ENCODE data around the gene CDCA4.

CDCA4 gene

DNA sequence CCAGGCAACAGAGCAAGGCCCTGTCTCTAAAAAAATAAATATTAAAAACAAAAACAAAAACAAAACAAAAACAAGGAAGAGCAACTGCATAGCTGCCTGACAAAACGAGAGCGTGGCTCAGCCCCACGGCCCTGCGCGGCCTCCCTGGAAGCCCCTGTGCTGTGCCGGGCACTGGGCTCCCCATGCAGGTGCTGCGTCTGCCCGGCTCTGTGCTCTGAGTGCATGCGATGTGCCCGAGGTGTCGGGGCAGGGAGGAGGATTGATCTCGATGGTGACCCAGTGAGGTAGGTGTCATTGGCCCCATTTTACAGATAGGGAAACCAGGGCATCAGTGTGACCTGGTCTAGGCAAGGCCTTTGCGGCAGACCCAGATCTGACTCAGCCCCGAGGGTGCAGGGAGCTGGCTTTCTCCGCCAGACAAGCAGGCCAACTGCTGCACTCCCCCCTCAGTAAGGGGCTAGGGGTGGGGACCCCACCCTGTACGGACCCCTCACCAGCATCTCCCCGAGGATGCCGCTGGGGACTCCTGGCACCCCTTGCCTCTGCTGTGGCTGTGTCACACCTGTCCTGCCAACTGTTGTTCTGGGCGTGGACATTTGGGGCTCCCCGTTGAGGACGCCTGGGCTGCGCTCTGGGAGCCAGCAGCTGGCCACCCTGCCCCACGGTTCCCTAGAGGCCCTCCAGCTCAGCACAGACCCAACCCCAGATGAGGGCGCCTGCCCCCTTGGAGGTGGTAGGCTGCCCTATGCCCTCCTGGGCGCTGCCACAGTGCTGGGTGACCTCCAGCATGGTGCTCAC, 29.1 kb upstream of the CDCA4 start:
- peaks cover 6% of the 10 kb centered on the region for H3K4me1 ChIP-seq
- no peaks in the 10 kb centered on the region for H3K9me3 ChIP-seq
- H3K27me3 ChIP-seq: no peaks in the 10 kb centered on the region
- no peaks in the 10 kb centered on the region for H3K36me3 ChIP-seq
- no peak for DNase-seq
- no peak overlapping the region for H3K4me3 ChIP-seq (ENCODE audit: low read depth, low read length)
- TF ChIP-seq CTCF (IDR thresholded peaks at IDR 0.05; ENCODE audit: low read depth, low read length): no peak

DNA sequence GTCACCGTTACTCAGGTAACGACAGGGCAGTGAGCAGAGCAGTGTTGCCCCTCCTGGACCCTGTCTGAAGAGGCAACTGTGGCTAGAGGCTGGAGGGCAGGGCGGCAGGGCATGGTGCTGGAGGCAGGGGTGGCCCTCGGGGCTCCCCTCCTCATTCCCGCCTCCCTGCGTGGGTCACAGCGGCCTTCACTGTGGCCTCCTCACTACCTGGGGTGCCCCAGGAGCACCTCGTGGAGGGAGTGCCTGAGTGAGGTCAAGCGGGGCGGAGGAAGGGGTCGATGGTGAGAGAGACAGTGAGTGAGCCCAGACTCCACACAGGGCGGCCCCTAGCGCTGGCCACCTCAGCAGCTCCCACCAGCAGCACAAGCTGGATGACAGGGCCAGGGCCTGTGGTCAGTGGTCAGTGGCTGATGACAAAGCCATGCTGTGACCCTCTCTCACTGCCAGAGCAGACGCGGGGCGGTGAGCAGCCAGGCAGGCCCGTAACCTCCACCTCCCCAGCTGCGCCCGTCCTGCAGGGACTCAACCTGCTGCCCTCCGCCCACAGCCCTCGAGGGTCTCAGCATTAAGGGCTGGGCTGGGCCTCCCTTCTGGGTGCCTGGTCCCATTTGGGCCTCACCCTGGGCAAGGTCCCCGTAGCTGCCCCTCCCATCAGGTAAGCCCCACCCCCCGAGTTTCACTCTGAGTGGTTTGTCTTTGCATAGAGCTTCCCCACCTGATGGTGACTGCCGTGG, 26.6 kb upstream of the CDCA4 start:
- no peaks in the 10 kb centered on the region for H3K27me3 ChIP-seq
- TF ChIP-seq CTCF (IDR thresholded peaks at IDR 0.05; ENCODE audit: low read depth, low read length): no peak
- DNase-seq: no peak
- H3K4me3 ChIP-seq (ENCODE audit: low read depth, low read length): no peak overlapping the region
- H3K9me3 ChIP-seq: no peaks in the 10 kb centered on the region
- H3K4me1 ChIP-seq: peaks cover 6% of the 10 kb centered on the region
- H3K36me3 ChIP-seq: no peaks in the 10 kb centered on the region

DNA sequence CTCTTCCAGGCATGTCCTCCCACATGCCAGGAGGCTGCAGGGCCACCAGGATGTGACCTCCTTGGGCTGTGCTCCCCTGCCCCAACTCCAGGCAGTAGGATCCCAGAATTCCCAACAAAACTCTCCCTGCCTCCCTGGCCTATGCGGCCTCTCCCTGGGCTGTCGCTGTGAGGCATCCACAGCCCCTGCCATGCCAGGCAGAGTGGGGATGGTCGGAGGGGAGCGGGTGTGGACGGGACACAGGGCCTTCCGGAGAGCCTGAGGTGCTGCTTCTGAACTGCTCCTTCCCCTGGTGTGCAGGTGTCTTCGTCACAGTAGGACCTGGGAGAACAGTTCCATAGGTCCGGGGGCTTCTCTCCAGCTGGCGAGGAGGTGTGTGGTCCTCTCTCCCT, 26.0 kb upstream of the CDCA4 start:
- Histone ChIP-seq H3K4me1 (peaks cover 6% of the 10 kb centered on the region), H3K9me3 (no peaks in the 10 kb centered on the region), H3K4me3 (ENCODE audit: low read depth, low read length) (no peak overlapping the region), H3K36me3 (no peaks in the 10 kb centered on the region), H3K27me3 (no peaks in the 10 kb centered on the region)
- no peak for TF ChIP-seq CTCF (IDR thresholded peaks at IDR 0.05; ENCODE audit: low read depth, low read length)
- DNase-seq: no peak

DNA sequence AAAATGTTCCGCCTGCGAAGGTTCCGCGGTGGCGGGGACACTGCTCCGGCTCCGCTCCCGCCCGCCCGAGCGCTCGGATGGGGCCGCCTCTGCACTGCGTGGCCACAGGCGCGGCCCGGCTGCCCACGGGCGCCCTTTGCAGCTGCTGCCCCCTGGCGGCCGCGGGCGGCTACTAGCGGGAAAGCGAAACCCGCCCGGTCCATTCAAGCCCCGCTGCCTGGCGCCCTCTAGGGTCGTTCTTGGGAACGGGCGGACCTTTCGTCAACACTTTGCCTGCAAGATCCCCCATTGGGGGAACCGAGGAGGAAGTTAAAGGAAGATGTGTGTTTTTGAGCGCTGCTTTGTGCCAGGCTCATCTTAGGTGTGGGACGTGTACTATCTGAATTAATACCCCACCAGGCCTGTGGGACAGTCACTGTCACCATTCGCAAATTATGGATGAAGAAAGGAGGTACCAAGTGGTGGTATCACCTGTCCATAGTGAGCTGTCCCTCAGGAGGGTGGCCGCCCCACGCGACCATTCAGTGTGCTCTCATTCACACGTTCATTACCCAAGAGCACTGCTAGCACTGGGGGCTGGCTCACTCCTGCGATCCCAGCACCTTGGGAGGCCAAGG, 24.9 kb upstream of the CDCA4 start:
- Histone ChIP-seq H3K4me1 (peaks cover 6% of the 10 kb centered on the region), H3K9me3 (no peaks in the 10 kb centered on the region), H3K36me3 (no peaks in the 10 kb centered on the region), H3K27me3 (no peaks in the 10 kb centered on the region), H3K4me3 (ENCODE audit: low read depth, low read length) (no peak overlapping the region)
- peak; percentile 93 for DNase-seq
- peak; percentile 98 for TF ChIP-seq CTCF (IDR thresholded peaks at IDR 0.05; ENCODE audit: low read depth, low read length)

DNA sequence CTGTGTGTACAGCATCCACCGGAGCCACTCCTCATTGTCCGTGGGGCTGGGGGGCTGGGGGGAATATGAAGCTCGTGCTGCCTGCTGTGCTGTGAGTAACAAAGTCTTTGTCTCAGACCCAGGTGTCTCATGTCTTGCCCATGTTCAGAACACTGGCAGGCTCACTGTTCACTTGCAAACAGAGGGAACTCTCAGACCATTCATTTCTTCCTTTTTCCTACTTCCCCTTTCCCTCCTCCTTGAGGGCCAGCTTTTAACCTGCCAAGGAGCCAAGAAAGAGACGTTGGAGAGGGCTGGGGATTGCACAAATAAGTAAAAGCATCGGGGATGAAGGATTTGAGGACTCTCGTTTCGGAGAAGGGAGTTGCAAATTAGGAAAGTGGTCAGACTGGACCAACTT, 22.8 kb upstream of the CDCA4 start:
- Histone ChIP-seq H3K27me3 (no peaks in the 10 kb centered on the region), H3K36me3 (no peaks in the 10 kb centered on the region), H3K4me1 (no peaks in the 10 kb centered on the region), H3K9me3 (no peaks in the 10 kb centered on the region), H3K4me3 (ENCODE audit: low read depth, low read length) (no peak overlapping the region)
- DNase-seq: no peak
- TF ChIP-seq CTCF (IDR thresholded peaks at IDR 0.05; ENCODE audit: low read depth, low read length): no peak

All from BE2C (cell line).